NCI-H2171 treated with DMSO at 0.1 percent for 48 hours (cell line): Measurements from ENCODE around the gene CD300A.

Experiments
- DNase-seq: peaks from one replicate; lab custom pipeline; 2025; lab: John Stamatoyannopoulos, UW

The CD300A gene

GRCh38 chr17:74439691-74440567, 26.5 kb upstream of the CD300A start:
- DNase-seq = no peak

GRCh38 chr17:74441537-74441936, 24.9 kb upstream of the CD300A start:
- DNase-seq = no peak

- DNase-seq = no peak
Observed at GRCh38 chr17:74442291-74442669, 24.2 kb upstream of the CD300A start.

GRCh38 chr17:74442670-74443515, 23.5 kb upstream of the CD300A start:
- DNase-seq = peak; percentile 39

GRCh38 chr17:74443516-74444296, 22.7 kb upstream of the CD300A start:
- DNase-seq = no peak

GRCh38 chr17:74444406-74444805, 22.0 kb upstream of the CD300A start:
- DNase-seq = no peak

GRCh38 chr17:74445158-74445557, 21.3 kb upstream of the CD300A start:
- DNase-seq = no peak

GRCh38 chr17:74446551-74447500, 19.6 kb upstream of the CD300A start:
- DNase-seq = no peak

- DNase-seq = no peak
Observed at GRCh38 chr17:74447628-74448159, 18.7 kb upstream of the CD300A start.

GRCh38 chr17:74448756-74449155, 17.7 kb upstream of the CD300A start:
- no peak for DNase-seq

GRCh38 chr17:74449306-74449705, 17.1 kb upstream of the CD300A start:
- DNase-seq = no peak

- DNase-seq = no peak
Observed at GRCh38 chr17:74449773-74450172, 16.7 kb upstream of the CD300A start.

GRCh38 chr17:74450231-74450630, 16.2 kb upstream of the CD300A start:
- no peak for DNase-seq

- DNase-seq = no peak
Observed at GRCh38 chr17:74450925-74451403, 15.5 kb upstream of the CD300A start.

- no peak for DNase-seq
Observed at GRCh38 chr17:74451557-74451956, 14.9 kb upstream of the CD300A start.

GRCh38 chr17:74452033-74452840, 14.2 kb upstream of the CD300A start:
- DNase-seq = peak; percentile 78

- DNase-seq = peak; percentile 61
Observed at GRCh38 chr17:74452841-74453661, 13.4 kb upstream of the CD300A start.

GRCh38 chr17:74453665-74454196, 12.7 kb upstream of the CD300A start:
- DNase-seq = no peak
